ENCODE results near the gene EFNA3. TPM values are rescaled to one million over a fixed set of nuclear protein-coding genes. Genes with fewer than 3 reads are reported as not detected.

Gene EFNA3
- total RNA-seq, 4 donors from 2014 or later, result 111 to 150 (median 129) TPM

GRCh38 chr1:155072531-155073289, 5.9 kb upstream of the EFNA3 start:
- WGBS, 2 donors, result 49% methylated on average over 7 of the region's 7 CpGs
- intact Hi-C loops (cut with DNase I; ENCODE audit: low total_unique reads), result no loop called here

GRCh38 chr1:155073377-155074242, 5.0 kb upstream of the EFNA3 start:
- intact Hi-C loops (cut with DNase I; ENCODE audit: low total_unique reads), result no loop called here
- DNase-seq (ENCODE audit: low spot score in 2 of 2), result no peak
- WGBS, 2 donors, result 55 to 63% methylated on average over 3 of the region's 3 CpGs
- no peak for TF ChIP-seq CTCF (IDR thresholded peaks at IDR 0.05)
- TF ChIP-seq POLR2A (IDR thresholded peaks at IDR 0.05), result no peak
- H3K4me3 ChIP-seq (ENCODE audit: low read depth, poor library complexity, severe bottlenecking), result no peak overlapping the region

More at GRCh38 chr1:155072531-155073289, 5.9 kb upstream of the EFNA3 start:
- H3K4me3 ChIP-seq (ENCODE audit: low read depth, poor library complexity, severe bottlenecking), result no peak overlapping the region
- TF ChIP-seq CTCF (IDR thresholded peaks at IDR 0.05), result no peak
- no peak for DNase-seq (ENCODE audit: low spot score in 2 of 2)

- 47 to 49% methylated on average over 5 of the region's 5 CpGs for WGBS, 2 donors
- intact Hi-C loops (cut with DNase I; ENCODE audit: low total_unique reads), result no loop called here
- no peak for TF ChIP-seq CTCF (IDR thresholded peaks at IDR 0.05)
- no peak for TF ChIP-seq POLR2A (IDR thresholded peaks at IDR 0.05)
- no peak for DNase-seq (ENCODE audit: low spot score in 2 of 2)
- no peak overlapping the region for H3K4me3 ChIP-seq (ENCODE audit: low read depth, poor library complexity, severe bottlenecking)
Measured at GRCh38 chr1:155075535-155075934, 3.1 kb upstream of the EFNA3 start.

DNA sequence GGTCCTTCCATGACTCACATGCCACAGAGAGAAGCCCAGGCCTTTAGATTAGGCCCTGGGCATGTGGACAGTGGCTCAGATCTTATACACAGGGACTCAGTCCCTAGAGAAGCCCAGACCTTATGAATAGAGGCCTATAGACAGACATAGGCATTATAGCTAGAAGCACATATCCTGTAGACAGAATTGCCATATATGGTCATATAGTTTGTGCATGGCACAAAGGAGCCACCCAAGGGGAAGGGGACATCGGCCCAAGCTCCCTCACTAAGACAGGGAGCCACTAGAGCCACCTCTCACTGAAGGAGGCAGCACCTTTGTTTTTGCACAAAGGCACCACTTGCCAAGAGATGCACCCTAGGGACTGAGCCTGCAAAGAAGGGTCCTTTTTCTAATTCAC, 2.3 kb upstream of the EFNA3 start:
- H3K4me3 ChIP-seq (ENCODE audit: low read depth, poor library complexity, severe bottlenecking), result no peak overlapping the region
- DNase-seq (ENCODE audit: low spot score in 2 of 2), result no peak
- 85 to 87% methylated on average over 1 of the region's 1 CpG for WGBS, 2 donors
- intact Hi-C loops (cut with DNase I; ENCODE audit: low total_unique reads), result no loop called here
- no peak for TF ChIP-seq CTCF (IDR thresholded peaks at IDR 0.05)

DNA sequence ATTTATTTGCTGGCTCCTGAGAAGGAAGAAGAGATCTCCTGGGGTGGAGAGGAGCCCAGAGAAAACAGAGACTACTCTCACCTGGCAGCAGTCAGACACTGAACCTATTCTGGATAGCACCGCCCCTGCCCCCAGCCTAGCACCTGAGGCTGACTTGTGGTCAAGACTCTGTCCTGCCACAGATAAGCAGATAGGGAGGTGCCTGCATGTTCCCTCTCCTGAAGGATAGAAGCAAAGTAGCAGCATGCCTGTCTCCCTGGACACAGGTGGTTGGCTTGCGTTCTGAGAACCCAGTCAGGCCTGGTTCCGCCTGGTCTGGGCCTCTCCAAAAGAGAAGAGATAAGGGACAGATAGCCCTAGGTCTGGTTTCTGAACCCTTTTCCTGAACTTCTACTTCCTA, 1.3 kb upstream of the EFNA3 start:
- H3K4me3 ChIP-seq (ENCODE audit: low read depth, poor library complexity, severe bottlenecking), result no peak overlapping the region
- 86 to 93% methylated on average over 3 of the region's 3 CpGs for WGBS, 2 donors
- DNase-seq (ENCODE audit: low spot score in 2 of 2), result no peak
- intact Hi-C loops (cut with DNase I; ENCODE audit: low total_unique reads), result no loop called here
- TF ChIP-seq CTCF (IDR thresholded peaks at IDR 0.05), result no peak
- no peak for TF ChIP-seq POLR2A (IDR thresholded peaks at IDR 0.05)
